H1 (cell line): ENCODE data around the gene BPIFB6. TPM values are rescaled to one million over a fixed set of nuclear protein-coding genes. Genes with fewer than 3 reads are reported as not detected.

Experiments used
- CTCF ChIA-PET: fragments of 300-600 bp; sonication (Branson Sonifier 250); formaldehyde crosslinking; loops from one replicate; lab custom pipeline; 2021; ENCODE audit not compliant: partially characterized antibody; lab: Charles Lee
- POLR2A ChIA-PET: fragments of 300-600 bp; sonication (Branson Sonifier 250); formaldehyde crosslinking; loops from one replicate; lab custom pipeline; 2021; ENCODE audit warnings: inconsistent platforms; ENCODE audit not compliant: partially characterized antibody; lab: Charles Lee
- DNase-seq, 2 experiments: peaks; one replicate each; pipeline versions ENCODE4 v3.0.0 to v3.0.0-alpha.2; 2010 to 2022; ENCODE audit warnings: low spot score in 2 of 2, low read depth in 1 of 2, mixed read lengths in 1 of 2
- FAIRE-seq: peaks from 2 replicates; lab custom pipeline; 2011; peaks lifted over from hg19 to GRCh38; lab: Jason Lieb, UNC
- H2AFZ ChIP-seq: 2 replicates; pipeline ENCODE4 v1.8.1; 2012; ENCODE audit warnings: low read length, inconsistent platforms
- H2AK5ac ChIP-seq: 2 replicates; pipeline ENCODE4 v1.6.1; 2013; ENCODE audit warnings: low read depth, low read length
- H2BK120ac ChIP-seq: replicated peaks from 2 replicates; pipeline ENCODE3; 2013; ENCODE audit warnings: low read depth, low read length, inconsistent platforms
- H2BK12ac ChIP-seq: 2 replicates; pipeline ENCODE4 v1.6.1; 2013; ENCODE audit warnings: low read depth, low read length
- H2BK15ac ChIP-seq: 2 replicates; pipeline ENCODE4 v1.6.1; 2013; ENCODE audit warnings: low read length
- H2BK20ac ChIP-seq: 2 replicates; pipeline ENCODE4 v1.6.1; 2013; ENCODE audit warnings: low read length
- H2BK5ac ChIP-seq: 2 replicates; pipeline ENCODE4 v1.6.1; 2013; ENCODE audit warnings: low read depth, low read length
- H3K14ac ChIP-seq: 2 replicates; pipeline ENCODE4 v1.6.1; 2013; ENCODE audit warnings: inconsistent platforms; ENCODE audit not compliant: insufficient read length
- H3K18ac ChIP-seq: 2 replicates; pipeline ENCODE4 v1.6.1; 2013; ENCODE audit warnings: low read length; ENCODE audit errors: extremely low read depth
- H3K23ac ChIP-seq: 2 replicates; pipeline ENCODE4 v1.6.1; 2013; ENCODE audit warnings: inconsistent platforms; ENCODE audit not compliant: insufficient read length
- H3K23me2 ChIP-seq: 2 replicates; pipeline ENCODE4 v1.6.1; 2013; ENCODE audit warnings: low read depth, low read length
- H3K27ac ChIP-seq: 2 replicates; pipeline ENCODE4 v1.6.1; 2011; ENCODE audit warnings: low read depth, low read length, inconsistent platforms
- H3K27me3 ChIP-seq, 4 experiments: replicated peaks in 1 of 4; 1 replicate in 1 of 4; 2 replicates in 3 of 4; pipeline versions ENCODE4 v1.6.1 to v1.8.1; 2011 to 2013; ENCODE audit warnings: low read length in 3 of 4, mild to moderate bottlenecking in 3 of 4, inconsistent platforms in 2 of 4, mixed read lengths in 2 of 4, moderate library complexity in 1 of 4; ENCODE audit not compliant: control insufficient read depth in 3 of 4, insufficient read depth in 3 of 4; ENCODE audit errors: extremely low read depth in 1 of 4
- H3K36me3 ChIP-seq, 4 experiments: 2 replicates each; pipeline versions ENCODE4 v1.6.1 to v1.8.1; 2011 to 2013; ENCODE audit warnings: mild to moderate bottlenecking in 4 of 4, low read length in 3 of 4, moderate library complexity in 2 of 4, control low read depth in 1 of 4, inconsistent platforms in 1 of 4; ENCODE audit not compliant: insufficient read depth in 4 of 4, control insufficient read depth in 2 of 4
- H3K4ac ChIP-seq: replicated peaks from 2 replicates; pipeline ENCODE3; 2013; ENCODE audit warnings: low read length, low read depth, mixed read lengths, inconsistent platforms; ENCODE audit not compliant: insufficient read length
- H3K4me1 ChIP-seq, 4 experiments: replicated peaks in 1 of 4; 1 replicate in 1 of 4; 2 replicates in 3 of 4; pipeline versions ENCODE4 v1.6.1 to v1.8.1; 2011 to 2013; ENCODE audit warnings: low read length in 3 of 4, inconsistent platforms in 2 of 4, mixed read lengths in 1 of 4; ENCODE audit not compliant: insufficient read depth in 4 of 4, control insufficient read depth in 3 of 4
- H3K4me2 ChIP-seq, 2 experiments: 2 replicates each; pipeline versions ENCODE4 v1.6.1 to v1.8.1; 2011 to 2013; ENCODE audit warnings: low read depth in 2 of 2, low read length in 2 of 2, control low read depth in 1 of 2, inconsistent platforms in 1 of 2, mild to moderate bottlenecking in 1 of 2; ENCODE audit not compliant: insufficient read depth in 1 of 2
- H3K4me3 ChIP-seq, 4 experiments: fragments of 200-600, 300-600 bp in 1 of 4; sonication (generic), shearing (Covaris generic), sonication (Bioruptor Twin) in 1 of 4; 2 replicates each; pipeline versions ENCODE4 v1.5.1 to v1.8.1; 2011 to 2016; ENCODE audit warnings: low read length in 4 of 4, low read depth in 3 of 4, control low read depth in 2 of 4, inconsistent platforms in 2 of 4, mild to moderate bottlenecking in 2 of 4, mixed read lengths in 1 of 4, moderate library complexity in 1 of 4; ENCODE audit not compliant: insufficient read depth in 2 of 4; ENCODE audit errors: extremely low read depth in 1 of 4
- H3K56ac ChIP-seq: replicated peaks from 2 replicates; pipeline ENCODE3; 2013; ENCODE audit warnings: low read depth, mild to moderate bottlenecking, mixed read lengths, low read length, inconsistent platforms; ENCODE audit not compliant: insufficient read length
- H3K79me1 ChIP-seq: 2 replicates; pipeline ENCODE4 v1.6.1; 2013; ENCODE audit warnings: low read depth, low read length, control low read depth
- H3K79me2 ChIP-seq, 2 experiments: 2 replicates each; pipeline versions ENCODE4 v1.6.1 to v1.8.1; 2012 to 2013; ENCODE audit warnings: low read length in 2 of 2, mild to moderate bottlenecking in 2 of 2, inconsistent platforms in 1 of 2; ENCODE audit not compliant: insufficient read depth in 2 of 2, control insufficient read depth in 1 of 2
- H3K9ac ChIP-seq, 4 experiments: replicated peaks in 1 of 4; 1 replicate in 1 of 4; 2 replicates in 3 of 4; pipeline versions ENCODE4 v1.6.1 to v1.8.1; 2011 to 2013; ENCODE audit warnings: low read depth in 3 of 4, low read length in 3 of 4, control low read depth in 2 of 4, mild to moderate bottlenecking in 2 of 4, moderate library complexity in 2 of 4, inconsistent platforms in 1 of 4; ENCODE audit errors: extremely low read depth in 1 of 4
- H3K9me3 ChIP-seq, 2 experiments: 2 replicates each; pipeline versions ENCODE4 v1.6.1 to v1.8.1; 2012 to 2013; ENCODE audit warnings: mild to moderate bottlenecking in 2 of 2, moderate library complexity in 2 of 2, control low read depth in 1 of 2, inconsistent platforms in 1 of 2, low read depth in 1 of 2, low read length in 1 of 2, mixed read lengths in 1 of 2; ENCODE audit not compliant: insufficient read depth in 2 of 2
- H4K20me1 ChIP-seq, 2 experiments: replicated peaks in 1 of 2; 2 replicates each; pipeline versions ENCODE3 to v1.8.1; 2011 to 2013; ENCODE audit warnings: inconsistent platforms in 2 of 2, low read length in 2 of 2, mild to moderate bottlenecking in 1 of 2; ENCODE audit not compliant: insufficient read depth in 2 of 2, control insufficient read depth in 1 of 2
- H4K5ac ChIP-seq: 2 replicates; pipeline ENCODE4 v1.6.1; 2013; ENCODE audit warnings: low read length, low read depth, mixed read lengths, inconsistent platforms; ENCODE audit not compliant: insufficient read length
- H4K8ac ChIP-seq: 2 replicates; pipeline ENCODE4 v1.8.0; 2013; ENCODE audit warnings: mild to moderate bottlenecking, moderate library complexity, low read length, inconsistent platforms; ENCODE audit not compliant: insufficient read depth; ENCODE audit errors: extremely low read depth
- H4K91ac ChIP-seq: replicated peaks from 2 replicates; pipeline ENCODE3; 2013; ENCODE audit warnings: low read length, mixed read lengths, inconsistent platforms; ENCODE audit not compliant: insufficient read length
- ASH2L ChIP-seq: fragments of 200-600, 300-600 bp; sonication (generic); IDR thresholded peaks from one replicate; pipeline ENCODE4 v1.7.1; 2017; ENCODE audit warnings: low read length
- CHD2 ChIP-seq: IDR thresholded peaks from 2 replicates; pipeline ENCODE4 v1.6.1; 2012; ENCODE audit warnings: low read length, improper control_type of control experiment
- CREB1 ChIP-seq: IDR thresholded peaks from 2 replicates; pipeline ENCODE4 v1.6.1; 2012; ENCODE audit warnings: inconsistent platforms
- JUN ChIP-seq: IDR thresholded peaks from 2 replicates; pipeline ENCODE4 v1.6.1; 2011; ENCODE audit warnings: low read depth, mild to moderate bottlenecking, improper control_type of control experiment, low read length
- POLR2A ChIP-seq, 2 experiments: IDR thresholded peaks; 1 replicate in 1 of 2; 2 replicates in 1 of 2; pipeline ENCODE4 v1.6.1; 2011; ENCODE audit warnings: low read depth in 2 of 2, low read length in 2 of 2, mild to moderate bottlenecking in 2 of 2; ENCODE audit errors: control extremely low read depth in 1 of 2
- RAD21 ChIP-seq, 2 experiments: IDR thresholded peaks in 1 of 2; conservative IDR thresholded peaks in 1 of 2; 2 replicates each; pipeline ENCODE4 v1.6.1; 2011; ENCODE audit warnings: low read depth in 2 of 2, low read length in 2 of 2, improper control_type of control experiment in 1 of 2, inconsistent platforms in 1 of 2, mild to moderate bottlenecking in 1 of 2, moderate library complexity in 1 of 2
- SIN3A ChIP-seq, 2 experiments: IDR thresholded peaks in 1 of 2; conservative IDR thresholded peaks in 1 of 2; 2 replicates each; pipeline ENCODE4 v1.6.1; 2011 to 2012; ENCODE audit warnings: low read length in 2 of 2, improper control_type of control experiment in 1 of 2, low read depth in 1 of 2, mild to moderate bottlenecking in 1 of 2
- SP4 ChIP-seq: IDR thresholded peaks from 2 replicates; pipeline ENCODE4 v1.6.1; 2012; ENCODE audit warnings: low read length, inconsistent platforms
- TAF7 ChIP-seq: optimal IDR thresholded peaks from 2 replicates; pipeline ENCODE3; 2011; ENCODE audit warnings: low read depth, mild to moderate bottlenecking, inconsistent platforms, low read length, moderate library complexity, borderline replicate concordance
- TBP ChIP-seq: IDR thresholded peaks from 2 replicates; pipeline ENCODE4 v1.6.1; 2011; ENCODE audit warnings: low read depth, low read length, improper control_type of control experiment
- WGBS, 2 experiments: shearing (Covaris generic) in 1 of 2; methylation state at CpG; one replicate each; pipeline versions ENCODE4 v1.1.6 to v1.1.7; 2013 to 2015; ENCODE audit warnings: low lambda C conversion rate in 2 of 2, mixed read lengths in 2 of 2, inconsistent platforms in 1 of 2, low coverage in 1 of 2, missing lambda C conversion rate in 1 of 2; ENCODE audit not compliant: insufficient replicate concordance in 2 of 2, insufficient coverage in 1 of 2, insufficient read length in 1 of 2; ENCODE audit errors: extremely low coverage in 1 of 2, missing lambda C conversion rate in 1 of 2; 5-methylcytosine and 5-hydroxymethylcytosine counted together
- polyA plus RNA-seq, 7 experiments: library from polyadenylated mRNA; depleted of rRNA in 3 of 7; stranded (reverse) in 5 of 7; unstranded in 2 of 7; fragments of >200 nt in 5 of 7; fragments of 200-250 nt in 2 of 7; gene quantifications; 1 replicate in 5 of 7; 2 replicates in 1 of 7; 4 replicates in 1 of 7; pipeline versions ENCODE4 v1.2.1 to v1.2.3, GENCODE V29; 2011 to 2013; ENCODE audit warnings: missing spikeins in 2 of 7, mixed read lengths in 2 of 7
- total RNA-seq: library from RNA; stranded (reverse); fragmentation: NEBNext Ultra II Directional; extraction: Animal tissue kit (Norgen Biotek cat#: 25700); gene quantifications from 2 replicates; pipeline ENCODE4 v1.2.1, GENCODE V29; 2021

The BPIFB6 gene
- total and polyA plus RNA-seq, 2 of the 8 experiments (the other 6 are each of a cell fraction or from before 2014, with no cell fraction given), result not detected

DNA sequence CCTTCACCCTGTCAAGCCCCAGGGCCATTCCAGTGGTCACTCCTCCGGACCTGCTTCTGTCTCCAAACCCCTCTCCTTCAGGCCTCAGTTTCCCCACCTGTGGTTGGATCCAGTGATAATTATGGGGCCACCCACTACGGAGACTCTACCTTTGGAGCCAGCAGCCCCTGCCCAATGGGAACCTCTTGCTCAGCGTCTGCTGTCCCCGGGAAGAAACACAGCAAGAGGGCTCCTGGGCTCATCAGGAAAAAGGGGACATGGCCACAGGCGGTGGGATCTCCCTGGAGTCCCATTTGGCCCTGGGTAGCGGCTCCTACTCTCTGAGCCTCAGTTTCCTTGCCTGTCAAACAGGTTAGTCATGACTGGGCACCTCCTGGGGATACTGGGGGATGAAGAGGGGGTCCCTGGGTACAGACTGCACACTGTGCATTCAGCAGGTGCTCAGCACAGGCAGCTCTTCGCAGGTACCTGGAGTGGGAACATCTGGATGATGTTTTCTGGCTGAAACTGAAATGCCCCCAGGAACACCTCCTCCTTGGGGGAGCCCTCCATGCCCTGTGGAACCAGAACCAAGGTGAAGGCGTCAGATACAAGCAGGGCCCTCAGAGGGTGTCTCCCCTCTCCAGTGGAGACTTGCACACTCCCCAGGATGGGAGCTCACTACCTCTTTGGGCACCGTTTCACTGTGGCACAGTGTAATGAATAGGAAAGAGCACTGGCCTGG, 46.7 kb upstream of the BPIFB6 start:
- Histone ChIP-seq H3K56ac (no peak overlapping the region), H3K9ac (no peak overlapping the region), H2BK12ac (no peak overlapping the region), H4K20me1 (no peaks in the 10 kb centered on the region), H3K27ac (no peak overlapping the region), H2AFZ (no peak overlapping the region), H3K18ac (no peak overlapping the region), H3K36me3 (no peaks in the 10 kb centered on the region), H3K23ac (no peak overlapping the region), H3K27me3 (no peaks in the 10 kb centered on the region)
- WGBS, 2 experiments, result 86% methylated on average over 9 of the region's 9 CpGs; no CpG with 5 or more reads in 1 of the 2 experiments
- FAIRE-seq, result no peak
- ChIA-PET POLR2A (interaction anchor here (0.7 to 0.8 kb wide), 2 partner anchors 8 to 20 kb away, joined by 3 read pairs; no protein-coding TSS in a partner anchor), CTCF (interaction anchor here (0.8 to 5.4 kb wide), 8 partner anchors 8 to 310 kb away, joined by 4 to 53 read pairs (median 4); partner anchors contain the start of gene SUN5)
- TF ChIP-seq CREB1 (no peak), POLR2A (IDR thresholded peaks at IDR 0.05; ENCODE audit: control extremely low read depth in 1 of 2, low read depth in 2 of 2, low read length in 2 of 2) (no peak), SIN3A (conservative IDR thresholded peaks at IDR 0.05 in 1 of 2, IDR thresholded peaks at IDR 0.05 in 1 of 2; ENCODE audit: low read depth in 1 of 2, low read length in 2 of 2) (no peak), JUN (no peak), ASH2L (no peak), SP4 (no peak), TBP (no peak), CHD2 (no peak), RAD21 (IDR thresholded peaks at IDR 0.05 in 1 of 2, conservative IDR thresholded peaks at IDR 0.05 in 1 of 2; ENCODE audit: low read depth in 2 of 2, low read length in 2 of 2) (no peak), TAF7 (no peak)
- TF ChIP-seq, all 59 proteins: peak for 0
- Histone ChIP-seq H3K79me1 (no peaks in the 10 kb centered on the region), H4K91ac (no peak overlapping the region), H3K79me2 (no peaks in the 10 kb centered on the region), H3K4me3 (no peak overlapping the region), H2BK120ac (no peak overlapping the region), H3K23me2 (no peaks in the 10 kb centered on the region), H3K14ac (no peak overlapping the region), H3K4me1 (no peaks in the 10 kb centered on the region; a peak in 1 of 7 replicates), H4K5ac (no peak overlapping the region), H4K8ac (no peak overlapping the region), H3K9me3 (no peaks in the 10 kb centered on the region), H2BK5ac (no peak overlapping the region), H2BK15ac (no peak overlapping the region), H2BK20ac (no peak overlapping the region; the same call in 1 of the 2 replicates), H3K4me2 (no peak overlapping the region), H3K4ac (no peak overlapping the region), H2AK5ac (no peak overlapping the region)
- DNase-seq, result no peak
